Fibroblast of the aortic adventitia (primary cell): ENCODE measurements around the gene MED22. TPM values are rescaled to one million over a fixed set of nuclear protein-coding genes. Genes with fewer than 3 reads are reported as not detected.

Experiments
- DNase-seq: peaks from one replicate; pipeline ENCODE4 v3.0.0-alpha.2; 2010; ENCODE audit warnings: low read depth
- H3K4me3 ChIP-seq: 2 replicates; pipeline ENCODE4 v1.5.1; 2011; ENCODE audit warnings: low read depth, mild to moderate bottlenecking, control low read depth, low read length, moderate library complexity
- CTCF ChIP-seq: IDR thresholded peaks from 2 replicates; pipeline ENCODE4 v1.5.1; 2011; ENCODE audit warnings: mild to moderate bottlenecking, low read length, control low read depth, inconsistent platforms; ENCODE audit not compliant: insufficient read depth
- total RNA-seq: library from RNA; depleted of rRNA; stranded (reverse); fragments of >200 nt; gene quantifications from 2 replicates; pipeline ENCODE4 v1.2.3, GENCODE V29; 2012; ENCODE audit warnings: low replicate concordance

Gene MED22
- total RNA-seq, 1 donor: 17.7 TPM

- DNase-seq: no peak
These were observed 40.6 kb downstream of the MED22 start for GRCh38 chr9:133307301-133307700.

GRCh38 chr9:133306242-133307204 lies 41.4 kb downstream of the MED22 start:
- DNase-seq: no peak
- no peak overlapping the region for H3K4me3 ChIP-seq
- TF ChIP-seq CTCF: no peak

More at GRCh38 chr9:133307301-133307700, 40.6 kb downstream of the MED22 start:
- TF ChIP-seq CTCF: no peak
- no peak overlapping the region for H3K4me3 ChIP-seq

GRCh38 chr9:133305731-133306130 lies 42.2 kb downstream of the MED22 start:
- no peak for DNase-seq
- no peak for TF ChIP-seq CTCF
- H3K4me3 ChIP-seq: no peak overlapping the region

- no peak for DNase-seq
- no peak overlapping the region for H3K4me3 ChIP-seq
- no peak for TF ChIP-seq CTCF
These were observed 43.2 kb downstream of the MED22 start for GRCh38 chr9:133304477-133305377.

GRCh38 chr9:133304158-133304470 lies 43.8 kb downstream of the MED22 start:
- no peak for TF ChIP-seq CTCF
- no peak overlapping the region for H3K4me3 ChIP-seq
- no peak for DNase-seq

- DNase-seq: no peak
- H3K4me3 ChIP-seq: no peak overlapping the region
- TF ChIP-seq CTCF: no peak
These were observed 44.4 kb downstream of the MED22 start for GRCh38 chr9:133303266-133304157.
